CD4-positive, alpha-beta T cell treated with Interleukin-15 for 1 hour (primary cell): ENCODE results near the gene CEP131.

Experiments used
- DNase-seq: peaks from one replicate; pipeline ENCODE4 v3.0.0-alpha.2; 2020

CEP131 gene

DNA sequence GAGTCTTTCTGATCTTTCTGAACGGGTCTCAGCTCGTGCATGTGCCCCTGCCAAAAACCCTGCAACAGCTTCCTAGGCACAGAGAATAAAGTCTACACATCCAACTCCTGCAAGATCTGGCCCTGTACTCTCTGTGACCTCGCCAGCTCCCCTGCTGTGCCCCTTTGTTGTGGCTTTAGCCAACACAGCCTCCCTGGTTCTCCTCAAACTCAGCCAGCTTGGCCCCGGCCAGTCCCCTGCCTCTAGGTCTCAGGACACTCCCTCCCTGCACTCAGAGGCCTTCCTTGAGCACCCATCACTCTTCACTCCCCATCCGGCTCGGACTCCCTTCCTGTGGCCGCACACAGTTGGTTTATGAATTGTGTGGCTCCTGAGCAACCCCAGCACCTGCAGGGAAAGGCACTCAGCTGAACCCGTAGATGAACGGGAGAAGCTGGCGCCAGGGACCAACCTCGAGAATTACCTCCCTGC is 1.4 kb downstream of the CEP131 start:
- no peak for DNase-seq

DNA sequence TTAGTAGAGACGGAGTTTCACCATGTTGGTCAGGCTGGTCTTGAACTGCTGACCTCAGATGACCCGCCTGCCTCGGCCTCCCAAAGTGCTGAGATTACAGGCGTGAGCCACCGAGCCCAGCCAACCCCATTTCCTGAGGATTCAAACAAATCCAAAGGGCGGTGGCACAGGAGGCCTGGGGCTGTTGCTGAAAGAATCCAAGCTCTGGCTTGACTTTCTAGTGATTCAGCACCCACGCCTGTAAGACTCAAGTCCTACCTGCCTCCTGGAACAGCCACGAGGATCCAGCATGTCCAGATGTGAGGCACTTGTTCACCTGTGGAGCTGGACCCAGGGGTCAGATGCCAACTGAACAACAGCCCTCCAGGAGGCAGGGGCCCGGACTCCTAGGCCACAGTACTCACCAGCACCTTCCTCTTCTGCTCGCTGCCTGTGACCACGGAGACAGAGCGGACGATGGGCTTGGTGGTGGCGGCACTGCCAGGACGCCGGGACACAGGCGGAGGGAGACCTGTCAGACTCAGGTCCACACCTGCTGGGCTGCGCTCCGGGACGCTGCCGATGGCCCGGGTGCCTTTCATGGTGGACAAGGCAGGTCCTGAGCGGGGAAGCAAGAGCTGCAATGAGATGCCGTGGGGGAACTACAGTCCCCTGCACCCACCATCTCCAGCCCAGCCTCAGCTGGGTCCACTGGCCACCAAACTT is 3.1 kb downstream of the CEP131 start:
- DNase-seq = no peak

DNA sequence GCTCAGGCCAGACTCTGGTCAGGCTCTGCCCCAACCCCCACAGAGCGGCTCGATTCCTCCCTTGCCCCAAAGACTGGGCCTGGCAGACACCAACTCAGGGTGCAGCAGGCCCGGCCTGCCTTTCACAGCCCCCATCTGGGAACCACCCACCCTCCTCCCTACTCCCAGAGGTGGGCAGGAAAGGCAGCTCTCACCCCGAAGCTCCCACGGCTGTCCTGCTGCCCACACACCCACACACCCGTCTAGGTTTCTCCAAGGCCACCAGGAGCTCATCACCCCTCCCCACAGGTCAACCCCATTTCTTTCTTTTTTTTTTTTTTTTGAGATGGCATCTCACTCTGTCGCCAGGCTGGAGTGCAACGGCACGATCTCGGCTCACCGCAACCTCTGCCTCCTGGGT is 3.8 kb downstream of the CEP131 start:
- no peak for DNase-seq

DNA sequence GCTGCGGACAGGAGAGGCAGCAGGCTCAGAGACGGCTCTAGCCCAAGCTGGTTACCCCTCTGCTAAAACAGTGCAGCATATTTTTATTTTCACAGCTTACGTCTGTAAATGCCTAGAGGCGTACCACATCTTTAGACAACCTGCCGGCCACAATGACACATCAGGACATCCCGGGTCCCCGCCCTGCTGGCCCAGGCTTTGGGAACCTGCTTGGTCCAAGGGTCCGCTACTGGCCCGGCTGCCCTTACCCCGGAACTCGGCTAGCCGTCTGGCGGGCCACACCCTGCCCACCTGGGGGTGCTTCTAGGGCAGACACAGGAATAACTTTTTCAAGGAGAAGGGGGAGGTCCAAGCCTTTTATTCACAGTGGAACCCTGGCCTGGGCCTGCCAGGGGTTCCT is 4.3 kb downstream of the CEP131 start:
- no peak for DNase-seq

DNA sequence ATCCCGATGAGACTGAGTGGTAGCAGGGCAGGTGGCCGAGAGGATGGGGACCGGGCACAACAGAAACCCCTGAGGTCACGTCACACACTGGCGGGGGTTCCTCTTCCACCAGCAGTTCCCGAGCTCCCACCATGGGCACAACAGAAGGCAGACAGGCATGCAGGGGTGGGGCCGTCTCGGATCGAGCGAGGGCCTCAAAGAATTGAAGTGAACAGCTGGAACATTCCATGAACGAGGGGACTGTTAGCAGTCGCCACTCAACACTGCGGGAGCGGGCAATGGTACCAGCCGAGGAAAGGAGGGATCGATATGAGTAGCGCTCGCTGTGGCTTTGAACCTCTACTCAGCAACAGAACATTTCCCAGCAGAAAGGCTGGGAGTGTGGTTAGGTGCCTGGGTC is 5.3 kb downstream of the CEP131 start:
- DNase-seq = no peak

DNA sequence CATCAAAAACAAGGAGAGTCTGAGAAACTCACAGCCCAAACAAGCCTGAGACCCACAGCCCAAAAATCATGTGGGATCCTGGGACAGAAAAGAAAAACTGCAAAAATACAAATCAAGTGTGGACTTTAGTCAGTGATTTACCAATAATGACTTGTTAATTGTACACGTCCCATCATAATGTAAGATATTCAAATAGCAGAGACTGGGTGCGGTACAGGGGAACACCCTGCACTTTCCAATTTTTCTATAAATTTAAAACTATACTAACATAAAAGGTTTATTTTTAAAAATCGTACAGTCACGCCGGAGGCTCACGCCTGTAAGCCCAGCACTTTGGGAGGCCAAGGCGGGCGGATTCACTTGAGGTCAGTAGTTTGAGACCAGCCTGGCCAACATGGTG is 8.8 kb downstream of the CEP131 start:
- no peak for DNase-seq

DNA sequence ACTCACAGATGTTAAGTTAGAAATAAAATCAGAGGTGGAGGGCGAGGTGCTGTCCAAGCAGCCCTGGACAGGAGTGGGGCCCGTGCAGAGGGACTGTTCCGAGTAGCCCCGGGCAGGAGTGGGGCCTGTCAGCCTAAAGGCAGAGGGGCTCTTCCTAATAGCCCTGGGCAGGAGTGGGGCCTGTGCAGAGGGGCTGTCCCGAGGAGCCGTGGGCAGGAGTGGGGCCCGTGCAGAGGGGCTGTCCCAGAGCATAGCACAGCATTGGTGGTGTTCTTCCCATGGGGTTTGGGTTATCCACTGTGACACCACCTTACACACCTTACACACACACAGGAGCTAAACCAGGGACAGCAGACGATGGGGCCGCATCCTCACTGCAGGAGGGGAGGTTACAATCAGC is 10.4 kb downstream of the CEP131 start:
- DNase-seq = no peak

DNA sequence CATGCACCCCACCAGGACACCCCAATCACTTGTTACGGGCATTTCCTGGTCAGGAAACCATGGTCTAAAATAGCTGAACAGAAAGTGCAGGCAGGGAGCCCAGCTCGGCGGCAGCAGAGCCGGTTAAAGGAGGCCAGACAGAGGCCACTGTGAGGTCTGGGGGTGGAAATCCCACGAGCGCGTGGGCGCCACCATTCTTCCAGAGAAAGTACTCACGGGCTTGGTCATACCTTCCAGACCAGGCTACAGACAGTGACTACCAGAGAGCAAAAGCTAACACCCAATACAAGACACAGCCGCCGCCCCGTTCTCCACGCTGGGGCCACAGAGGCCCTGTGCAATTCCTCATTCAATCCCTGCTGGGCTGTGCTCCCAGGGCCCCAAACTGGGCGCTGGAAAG is 11.9 kb downstream of the CEP131 start:
- no peak for DNase-seq

DNA sequence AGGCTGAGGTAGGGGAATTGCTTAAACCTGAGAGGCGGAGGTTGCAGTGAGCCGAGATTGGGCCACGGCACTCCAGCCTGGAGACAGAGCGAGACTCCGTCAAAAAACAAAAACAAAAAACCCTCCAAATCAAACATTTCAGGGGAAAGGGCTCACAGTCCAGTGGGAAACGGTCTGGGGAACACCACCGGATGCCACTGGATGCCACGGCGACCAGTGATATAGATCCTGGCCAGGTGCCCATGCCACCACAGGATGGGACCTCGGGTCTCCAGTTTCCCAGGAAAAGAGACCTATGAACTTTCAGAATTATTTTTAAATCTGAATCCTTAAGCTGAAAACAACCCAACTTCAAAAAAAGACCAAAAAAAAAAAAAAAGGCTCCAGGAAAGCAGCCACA is 12.3 kb downstream of the CEP131 start:
- no peak for DNase-seq

DNA sequence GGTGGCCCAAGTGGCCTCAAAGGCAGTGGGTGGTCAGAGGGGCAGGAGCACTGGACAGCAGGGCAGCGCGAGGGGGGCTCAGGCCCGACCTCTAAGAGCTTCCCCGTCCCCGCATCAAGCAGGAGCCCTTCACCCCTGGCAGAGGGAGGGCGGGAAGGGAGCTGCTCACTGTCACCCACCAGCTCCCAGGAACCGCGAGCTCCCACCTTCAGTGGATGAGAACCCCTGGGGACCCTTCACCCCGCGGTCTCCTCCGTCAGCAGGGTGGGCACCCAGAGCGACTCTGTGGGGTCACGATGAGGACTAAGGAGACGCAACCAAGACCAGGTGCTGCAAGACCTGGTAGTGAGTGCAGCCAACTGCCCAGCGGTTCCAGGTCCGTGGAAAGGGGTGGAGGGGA is 13.6 kb downstream of the CEP131 start:
- DNase-seq = no peak

DNA sequence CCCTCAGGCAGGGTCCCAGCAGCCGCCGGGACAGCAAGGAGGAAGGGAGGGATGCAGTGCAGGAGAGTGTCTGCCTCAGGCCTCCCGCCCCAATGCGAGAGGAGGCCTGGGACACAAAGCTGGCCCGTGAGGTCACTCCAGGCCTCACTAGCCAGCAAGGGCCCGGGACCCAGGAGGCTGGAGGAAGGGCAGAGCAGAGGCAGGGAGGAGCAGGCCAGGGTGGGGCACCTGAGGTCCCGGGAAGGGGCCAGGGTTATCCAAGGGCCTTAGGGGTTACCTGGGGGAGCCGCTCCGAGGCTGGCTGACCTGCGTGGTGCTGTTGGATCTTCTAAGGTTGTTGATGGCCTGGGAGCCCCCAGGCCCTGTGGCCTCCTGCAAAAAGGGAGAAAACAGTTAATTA is 14.1 kb downstream of the CEP131 start:
- no peak for DNase-seq

DNA sequence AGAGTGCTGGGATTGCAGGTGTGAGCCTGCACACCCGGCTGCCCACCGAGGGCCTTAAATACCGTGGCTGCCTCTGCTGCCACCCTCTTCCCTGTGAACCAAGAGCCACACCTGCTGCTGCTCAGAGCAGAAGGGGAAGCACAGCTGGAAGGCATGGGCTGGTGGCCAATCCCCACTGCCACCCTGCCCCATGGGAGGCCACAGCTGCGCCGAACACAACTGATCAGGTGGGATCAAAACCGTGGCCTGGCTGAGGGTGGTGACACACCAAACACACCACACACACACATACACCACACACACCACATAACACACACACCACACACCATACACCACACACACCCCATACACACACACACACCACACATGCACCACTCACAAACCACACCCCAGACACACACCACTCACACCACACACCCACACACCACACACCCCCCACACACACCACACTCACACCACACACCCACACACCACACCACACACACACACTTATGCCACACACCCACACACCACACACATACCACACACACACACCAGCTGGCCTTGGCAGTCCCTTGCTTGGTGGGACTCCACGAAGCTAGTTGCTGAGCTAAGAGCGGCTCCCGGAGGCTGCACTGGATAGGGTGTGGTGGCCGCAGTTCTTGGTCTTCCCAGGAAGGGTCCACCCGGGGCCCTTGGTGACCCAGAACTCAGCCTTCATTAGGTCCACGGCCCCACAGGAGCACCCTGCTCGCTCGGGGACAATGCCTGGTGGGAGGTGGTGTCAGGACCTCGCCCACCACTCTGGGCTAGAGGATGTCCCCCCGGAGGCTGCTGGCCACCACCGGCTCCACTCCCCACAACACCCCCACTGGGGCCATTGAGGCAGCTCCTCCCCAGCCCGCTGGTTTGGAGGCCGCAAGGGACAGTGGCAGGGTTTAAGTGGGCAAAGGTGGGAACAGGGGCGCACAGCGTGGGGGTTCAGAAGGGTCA is 14.9 kb downstream of the CEP131 start:
- no peak for DNase-seq

DNA sequence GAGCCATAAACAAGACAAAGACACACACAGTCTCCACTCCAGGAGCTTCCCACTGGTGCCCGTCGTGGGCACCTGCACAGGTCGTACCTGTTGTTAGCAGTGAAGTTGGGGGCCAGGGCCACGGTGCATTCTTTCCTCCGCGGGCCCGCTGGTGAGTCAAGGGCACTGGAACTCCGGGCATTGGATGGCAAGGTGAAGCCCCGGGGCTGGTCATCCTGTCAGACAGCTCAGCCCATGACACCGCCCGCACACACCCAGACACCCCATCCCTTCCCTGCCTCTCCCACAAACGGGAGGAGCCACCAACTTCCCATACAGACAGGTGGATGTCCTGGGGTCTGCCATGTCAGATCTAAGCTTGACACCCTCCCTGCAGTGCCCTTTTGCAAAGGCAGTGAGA is 16.1 kb downstream of the CEP131 start:
- DNase-seq = no peak

DNA sequence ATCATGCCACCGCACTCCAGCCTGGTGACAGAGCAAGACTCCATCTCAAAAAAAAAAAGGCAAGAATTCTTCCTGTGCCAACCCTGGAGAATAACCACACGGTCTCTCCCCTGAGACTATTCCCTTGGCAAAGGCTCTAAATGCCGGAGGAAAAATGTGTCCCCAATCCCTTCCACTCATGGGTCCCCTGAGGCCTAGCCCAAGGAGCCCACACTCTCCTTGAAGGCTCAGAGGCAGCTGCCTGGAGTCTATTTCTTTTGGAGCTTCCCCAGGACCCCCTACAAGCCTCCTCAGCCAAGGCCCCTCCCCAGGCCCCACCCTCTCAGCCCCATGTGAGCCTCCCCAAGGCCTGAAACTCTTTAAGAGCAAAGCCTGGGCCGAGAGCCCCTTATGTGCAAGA is 16.6 kb downstream of the CEP131 start:
- no peak for DNase-seq

DNA sequence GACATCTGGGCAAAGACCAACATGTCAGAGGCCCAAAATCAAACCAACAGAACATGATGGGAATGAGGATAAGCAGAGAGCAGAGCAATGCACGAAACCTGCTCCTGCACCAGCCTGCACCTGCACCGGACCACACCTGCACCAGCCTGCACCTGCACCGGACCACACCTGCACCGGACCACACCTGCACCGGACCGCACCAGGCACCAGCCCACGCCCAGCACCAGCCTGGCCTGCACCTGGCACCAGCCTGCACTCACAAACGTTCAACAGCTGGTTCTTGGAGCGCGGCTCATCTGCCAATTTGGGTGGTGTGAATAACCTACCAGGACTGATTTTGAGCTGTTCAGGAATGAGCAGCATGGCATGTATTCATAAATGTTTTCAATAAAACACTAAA is 18.2 kb downstream of the CEP131 start:
- no peak for DNase-seq

DNA sequence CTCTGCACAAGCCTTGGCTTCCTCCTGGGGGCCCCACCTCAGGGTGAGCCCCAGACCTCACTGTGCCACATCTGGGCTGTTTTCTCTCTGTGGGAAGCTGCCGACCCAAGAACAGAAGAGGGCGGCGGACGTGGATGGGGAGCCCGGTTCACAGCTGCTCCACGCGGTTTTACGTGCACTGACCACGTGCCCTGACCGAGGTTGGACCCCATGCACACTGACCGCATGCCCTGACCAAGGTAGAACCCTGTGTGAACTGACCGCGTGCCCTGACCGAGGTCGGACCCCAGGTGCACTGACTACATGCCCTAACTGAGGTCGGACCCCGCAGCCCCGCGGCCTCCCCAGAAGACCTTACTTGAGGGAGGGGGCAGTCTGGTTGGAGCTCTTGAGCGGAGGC is 19.6 kb downstream of the CEP131 start:
- DNase-seq = no peak

DNA sequence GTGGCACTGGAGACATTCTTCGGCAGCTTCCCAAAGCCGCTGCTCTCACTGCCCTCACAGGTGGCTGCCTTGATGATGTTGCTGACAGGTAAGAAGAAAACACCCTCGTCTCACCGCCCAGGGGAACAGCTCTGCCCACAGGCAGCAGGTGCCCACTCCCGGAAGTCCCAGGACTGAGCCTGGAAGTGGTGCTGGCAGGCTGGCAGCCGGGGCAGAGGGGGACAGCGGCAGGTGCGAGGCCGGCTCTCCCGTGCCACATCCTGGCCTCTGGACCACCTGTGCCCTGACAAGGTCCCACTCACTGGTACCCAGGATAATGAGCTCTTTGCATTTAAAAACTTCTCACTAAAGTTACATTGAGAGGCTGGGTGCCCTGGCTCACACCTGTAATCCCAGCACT is 20.4 kb downstream of the CEP131 start:
- DNase-seq = no peak

DNA sequence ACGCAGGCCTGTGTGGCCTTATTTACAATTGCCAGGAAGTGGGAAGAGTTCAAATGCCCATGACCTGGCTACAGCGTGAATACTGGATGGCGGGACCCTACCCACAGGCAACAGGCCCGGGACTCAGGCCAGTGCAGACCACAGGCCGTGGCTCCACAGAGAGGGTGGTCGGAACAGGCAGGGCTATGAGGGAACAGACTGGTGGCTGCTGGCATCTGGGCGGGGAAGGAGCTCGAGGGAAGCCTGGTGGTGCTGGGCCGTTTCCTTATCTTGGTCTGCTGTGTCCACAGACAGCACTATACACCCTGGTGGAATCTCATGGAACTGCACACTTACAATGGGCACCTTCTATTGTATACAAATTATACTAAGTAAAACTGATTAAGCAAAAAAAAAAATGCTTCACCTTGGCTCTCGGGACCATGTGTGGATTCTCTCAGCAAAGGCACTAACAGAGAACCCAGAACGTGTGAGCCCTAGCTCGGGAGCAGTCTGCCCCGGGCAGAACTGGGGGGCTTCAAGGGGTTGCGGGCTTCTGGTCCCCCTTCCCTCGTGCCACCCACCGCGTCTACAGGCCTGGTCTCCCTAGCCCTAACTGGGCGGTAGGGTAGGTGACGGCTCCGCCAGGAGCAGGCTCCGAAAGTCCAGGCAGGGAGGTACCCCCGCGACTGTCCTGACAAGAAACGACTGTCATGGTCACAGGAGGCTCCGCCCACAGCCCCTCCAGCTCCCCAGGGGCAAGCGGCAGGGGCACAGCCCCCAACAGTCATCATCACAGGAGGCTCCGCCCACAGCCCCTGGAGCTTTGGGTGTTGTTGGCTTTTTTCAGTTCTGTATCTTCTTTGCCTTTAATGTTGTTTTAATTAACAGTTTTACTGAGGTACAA is 21.8 kb downstream of the CEP131 start:
- peak; percentile 33 for DNase-seq

DNA sequence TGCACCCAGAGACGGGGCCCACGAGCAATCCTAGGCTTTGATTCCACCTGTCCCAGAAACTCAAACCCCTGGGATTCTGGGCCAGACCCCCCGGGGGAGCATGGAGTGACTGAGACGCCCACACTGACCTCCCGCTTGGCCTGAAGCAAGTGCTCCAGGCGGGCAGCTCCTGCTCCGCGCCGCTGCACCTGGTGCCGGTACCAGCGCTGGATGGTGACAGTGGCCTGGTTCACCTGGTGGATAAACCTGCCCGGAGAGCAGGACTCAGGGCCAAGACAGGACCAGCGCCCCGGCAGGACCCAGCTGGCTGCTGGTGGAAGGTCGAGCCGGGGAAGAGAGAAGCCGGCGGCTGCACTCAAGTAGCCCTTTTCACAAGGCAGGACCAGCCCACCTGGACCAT is 22.6 kb downstream of the CEP131 start:
- no peak for DNase-seq

DNA sequence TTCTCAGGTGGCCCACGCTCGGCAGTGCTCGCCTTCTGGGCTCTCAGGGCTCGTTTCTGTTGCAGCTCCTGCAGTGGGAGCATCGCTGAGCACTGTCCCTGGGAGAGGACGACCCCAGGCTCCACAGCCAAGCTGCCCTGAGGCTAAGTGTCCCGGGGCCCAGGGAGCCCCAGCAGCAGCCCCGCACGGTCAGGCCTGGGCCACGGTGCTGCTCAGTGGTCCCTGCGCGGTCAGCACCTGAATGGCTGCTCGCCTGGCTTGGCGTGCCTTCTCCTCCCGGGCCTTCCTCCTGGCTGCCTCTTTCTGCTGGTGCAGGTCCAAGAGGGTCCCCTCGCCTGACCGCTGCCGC is 23.3 kb downstream of the CEP131 start:
- DNase-seq = no peak

DNA sequence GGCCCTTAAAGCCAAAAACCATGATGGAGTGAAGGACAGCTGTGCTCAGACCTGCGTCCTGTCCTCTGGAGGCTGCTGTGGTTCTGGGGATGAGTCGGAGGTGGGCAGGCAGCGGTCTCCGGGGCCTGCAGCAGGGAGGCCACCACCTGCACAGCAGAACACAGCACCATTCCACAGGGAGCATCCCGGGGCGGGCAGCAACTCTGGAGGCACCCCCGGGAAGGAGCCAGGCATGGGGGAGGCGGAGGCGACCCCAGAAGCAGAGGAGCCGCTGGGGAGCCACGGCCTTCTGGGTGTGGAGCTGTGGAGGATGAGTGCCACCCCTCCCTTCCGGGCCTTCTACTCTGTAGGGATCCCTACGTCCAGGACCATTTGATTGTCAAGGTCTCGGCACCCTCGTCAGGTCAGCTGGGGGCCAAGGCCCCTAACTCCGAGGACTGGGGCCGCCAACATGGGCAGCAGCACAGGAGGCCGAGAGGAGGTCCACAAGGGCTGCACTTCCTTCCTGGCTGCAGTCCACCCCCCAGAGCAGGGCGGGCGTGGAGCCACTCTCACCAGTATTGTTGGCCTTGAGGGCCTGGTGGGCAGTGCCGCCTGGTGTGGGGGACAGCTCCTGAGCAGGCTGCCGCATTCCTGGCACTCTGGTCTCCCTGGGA is 23.8 kb downstream of the CEP131 start:
- DNase-seq = no peak

DNA sequence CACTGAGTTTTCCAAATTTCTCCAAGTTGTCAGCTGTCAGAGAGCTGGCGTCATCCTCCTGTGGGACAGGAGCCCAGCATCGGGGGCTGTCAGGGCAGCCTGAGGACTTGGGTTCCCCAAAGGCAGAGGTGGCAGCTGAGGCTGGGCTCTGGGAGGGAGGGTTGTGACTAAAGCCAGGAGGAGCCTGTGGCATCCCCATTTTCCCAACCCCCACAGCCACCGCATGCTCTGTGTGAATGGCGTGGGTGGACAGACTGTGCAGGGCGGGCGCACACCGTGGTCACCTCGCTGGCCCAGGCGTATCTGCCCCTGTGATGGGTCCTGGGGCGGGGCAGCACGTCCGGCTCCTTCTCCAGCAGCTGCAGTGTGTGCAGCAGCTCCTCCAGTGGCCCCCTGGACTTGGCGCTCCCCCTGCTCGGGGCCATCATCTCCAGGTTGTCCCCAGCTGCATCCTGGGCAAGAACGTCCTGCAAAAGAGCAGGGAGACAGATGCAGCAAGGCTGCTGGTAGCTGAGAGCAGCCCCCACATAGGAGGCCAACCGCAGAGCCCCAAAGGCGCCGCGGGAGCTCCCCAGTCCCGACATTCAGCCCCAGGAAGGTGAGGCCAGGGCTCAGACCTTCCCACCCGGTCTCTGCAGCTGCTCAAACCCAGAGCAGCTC is 24.8 kb downstream of the CEP131 start:
- no peak for DNase-seq
